Neuronal stem cell (in vitro differentiated cells): ENCODE measurements around the gene ADAM22.
"Not testable (repeated sequence)": the region's sequence is repeated elsewhere in the genome, so short reads cannot be mapped to it uniquely, and the experiment has no call there.

Source experiments
- DNase-seq: peaks from one replicate; pipeline ENCODE4 v3.0.0-alpha.2; 2013; ENCODE audit warnings: low spot score
- H2AFZ ChIP-seq: one replicate; pipeline ENCODE4 v1.6.1; 2013; ENCODE audit warnings: mild to moderate bottlenecking, low read length, inconsistent platforms
- H2AK5ac ChIP-seq: 2 replicates; pipeline ENCODE4 v1.6.1; 2013; ENCODE audit warnings: low read depth, mild to moderate bottlenecking, inconsistent platforms, low read length, moderate library complexity, mixed read lengths
- H2BK120ac ChIP-seq: 2 replicates; pipeline ENCODE4 v1.6.1; 2013; ENCODE audit warnings: low read depth, mild to moderate bottlenecking, inconsistent platforms, low read length, moderate library complexity, mixed read lengths
- H2BK12ac ChIP-seq: one replicate; pipeline ENCODE4 v1.6.1; 2013; ENCODE audit warnings: low read length, inconsistent platforms
- H2BK15ac ChIP-seq: 2 replicates; pipeline ENCODE4 v1.6.1; 2013; ENCODE audit warnings: mild to moderate bottlenecking, low read length, inconsistent platforms, mixed read lengths
- H2BK5ac ChIP-seq: one replicate; pipeline ENCODE4 v1.6.1; 2013; ENCODE audit warnings: inconsistent platforms, mild to moderate bottlenecking, low read length, moderate library complexity
- H3K14ac ChIP-seq: one replicate; pipeline ENCODE4 v1.6.1; 2013; ENCODE audit warnings: low read length, inconsistent platforms
- H3K18ac ChIP-seq: 2 replicates; pipeline ENCODE4 v1.6.1; 2013; ENCODE audit warnings: low read length, inconsistent platforms
- H3K23ac ChIP-seq: 2 replicates; pipeline ENCODE4 v1.6.1; 2013; ENCODE audit warnings: low read depth, mild to moderate bottlenecking, mixed read lengths, low read length, inconsistent platforms; ENCODE audit not compliant: poor library complexity
- H3K27ac ChIP-seq: replicated peaks from 3 replicates; pipeline ENCODE4 v1.5.1; 2013; ENCODE audit warnings: low read length, inconsistent platforms
- H3K27me3 ChIP-seq, 3 experiments: 2 replicates each; pipeline ENCODE4 v1.6.1; 2013; ENCODE audit warnings: low read length in 3 of 3, mild to moderate bottlenecking in 2 of 3, inconsistent platforms in 1 of 3, low read depth in 1 of 3, mixed read lengths in 1 of 3, moderate library complexity in 1 of 3; ENCODE audit not compliant: control insufficient read depth in 3 of 3, insufficient read depth in 3 of 3
- H3K36me3 ChIP-seq, 2 donors: replicated peaks in 1 of 2; 2 replicates each; pipeline ENCODE4 v1.6.1; 2013; ENCODE audit warnings: low read length in 2 of 2; ENCODE audit not compliant: control insufficient read depth in 2 of 2, insufficient read depth in 2 of 2
- H3K4ac ChIP-seq: 2 replicates; pipeline ENCODE4 v1.6.1; 2013; ENCODE audit warnings: inconsistent platforms, mild to moderate bottlenecking, low read length, moderate library complexity
- H3K4me1 ChIP-seq, 2 donors: 1 replicate in 1 of 2; 2 replicates in 1 of 2; pipeline ENCODE4 v1.6.1; 2013; ENCODE audit warnings: low read length in 2 of 2, low read depth in 1 of 2; ENCODE audit not compliant: control insufficient read depth in 2 of 2, insufficient read depth in 1 of 2
- H3K4me2 ChIP-seq: one replicate; pipeline ENCODE4 v1.6.1; 2013; ENCODE audit warnings: mild to moderate bottlenecking, low read length, inconsistent platforms; ENCODE audit not compliant: insufficient read depth, poor library complexity, severe bottlenecking
- H3K4me3 ChIP-seq, 2 donors: 2 replicates each; pipeline ENCODE4 v1.5.1; 2013; ENCODE audit warnings: low read length in 2 of 2, mild to moderate bottlenecking in 2 of 2, inconsistent platforms in 1 of 2, moderate library complexity in 1 of 2
- H3K79me1 ChIP-seq: one replicate; pipeline ENCODE4 v1.6.1; 2013; ENCODE audit warnings: low read depth, mild to moderate bottlenecking, inconsistent platforms, low read length, moderate library complexity
- H3K9ac ChIP-seq: one replicate; pipeline ENCODE4 v1.6.1; 2013; ENCODE audit warnings: mild to moderate bottlenecking, low read depth, low read length, inconsistent platforms; ENCODE audit not compliant: poor library complexity
- H3K9me3 ChIP-seq, 2 donors: replicated peaks in 1 of 2; 2 replicates each; pipeline versions ENCODE3 to v1.6.1; 2013; ENCODE audit warnings: low read length in 2 of 2, mild to moderate bottlenecking in 2 of 2, inconsistent platforms in 1 of 2, low read depth in 1 of 2, mixed read lengths in 1 of 2, moderate library complexity in 1 of 2; ENCODE audit not compliant: control insufficient read depth in 2 of 2, insufficient read depth in 1 of 2
- H4K8ac ChIP-seq: one replicate; pipeline ENCODE4 v1.6.1; 2013; ENCODE audit warnings: low read depth, mild to moderate bottlenecking, inconsistent platforms, low read length, moderate library complexity
- H4K91ac ChIP-seq: one replicate; pipeline ENCODE4 v1.6.1; 2013; ENCODE audit warnings: low read length, low read depth, mild to moderate bottlenecking, inconsistent platforms; ENCODE audit not compliant: poor library complexity
- WGBS, 2 donors: extraction: QIAGEN DNeasy Blood & Tissue Kit; methylation state at CpG; one replicate each; pipeline ENCODE4 v1.1.7; 2013; ENCODE audit warnings: missing lambda C conversion rate in 2 of 2, mixed read lengths in 1 of 2; ENCODE audit not compliant: insufficient read length in 2 of 2, insufficient replicate concordance in 1 of 2; ENCODE audit errors: extremely low coverage in 2 of 2; 5-methylcytosine and 5-hydroxymethylcytosine counted together

ADAM22 gene

GRCh38 chr7:88159741-88160140 lies 225.7 kb downstream of the ADAM22 start:
- whole genome bisulfite sequencing, 2 donors = no CpG with 5 or more reads among the region's 2 CpGs
- not testable (repeated sequence) for H3K23ac ChIP-seq, H4K91ac ChIP-seq, H3K79me1 ChIP-seq, H2AFZ ChIP-seq, H2AK5ac ChIP-seq, H3K4ac ChIP-seq, H3K27me3 ChIP-seq, H3K27ac ChIP-seq, H3K36me3 ChIP-seq, H3K4me2 ChIP-seq, H4K8ac ChIP-seq, H3K4me1 ChIP-seq, DNase-seq, H3K9ac ChIP-seq, H3K4me3 ChIP-seq, H2BK15ac ChIP-seq, H2BK5ac ChIP-seq, H2BK12ac ChIP-seq, H3K18ac ChIP-seq, H2BK120ac ChIP-seq, H3K14ac ChIP-seq
- H3K9me3 ChIP-seq = peaks cover 0 to 20% of the 10 kb centered on the region in 2 donors

DNA sequence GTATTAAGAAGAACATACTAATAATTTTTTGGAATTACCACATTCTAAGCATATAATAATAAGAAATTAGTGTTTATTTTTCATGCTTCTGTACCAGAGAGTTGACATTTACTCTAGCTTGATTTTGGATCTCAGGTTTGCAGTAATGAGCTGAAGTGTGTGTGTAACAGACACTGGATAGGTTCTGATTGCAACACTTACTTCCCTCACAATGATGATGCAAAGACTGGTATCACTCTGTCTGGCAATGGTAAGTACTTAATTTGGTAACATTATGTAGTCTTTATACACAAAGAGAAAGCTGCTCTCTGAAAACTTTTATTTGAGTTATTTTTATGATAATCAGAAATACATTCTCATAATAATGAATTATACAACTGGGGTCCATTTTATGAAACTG lies 231.6 kb downstream of the ADAM22 start:
- Histone ChIP-seq H3K36me3 (no peaks in the 10 kb centered on the region), H4K91ac (no peak overlapping the region), H4K8ac (no peak overlapping the region), H3K4me2 (no peak overlapping the region), H3K4me1 (peaks cover 0 to 1% of the 10 kb centered on the region in 2 donors), H3K18ac (no peak overlapping the region), H3K23ac (no peak overlapping the region), H3K9ac (no peak overlapping the region), H3K27ac (no peak overlapping the region), H3K4ac (no peak overlapping the region), H2BK5ac (no peak overlapping the region), H3K9me3 (no peaks in the 10 kb centered on the region), H2AFZ (no peak overlapping the region), H3K14ac (no peak overlapping the region), H3K4me3 (no peak overlapping the region), H2BK15ac (no peak overlapping the region), H2AK5ac (no peak overlapping the region), H2BK12ac (no peak overlapping the region), H3K79me1 (no peaks in the 10 kb centered on the region), H2BK120ac (no peak overlapping the region), H3K27me3 (no peaks in the 10 kb centered on the region)
- no peak for DNase-seq

DNA sequence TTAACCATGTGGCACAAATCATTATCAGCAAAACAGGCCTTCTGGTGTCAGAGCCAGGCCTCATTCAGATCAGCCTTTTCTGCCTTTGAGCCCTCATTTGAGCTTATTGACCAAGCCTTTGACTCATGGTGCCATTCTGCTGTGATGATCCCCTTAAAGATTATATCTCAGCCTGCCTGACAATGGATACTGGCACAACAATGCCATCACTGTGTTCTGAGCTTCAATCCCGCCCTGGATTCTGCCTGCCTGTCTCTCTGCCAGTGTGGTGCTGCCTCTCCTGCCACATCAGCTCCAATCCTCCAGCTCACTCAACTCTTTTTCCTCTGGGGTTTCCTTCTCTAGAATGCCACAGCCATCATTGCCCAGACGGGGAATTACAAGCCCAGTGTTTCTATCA lies 233.2 kb downstream of the ADAM22 start:
- Histone ChIP-seq H3K4me2 (no peak overlapping the region), H2BK12ac (no peak overlapping the region), H3K79me1 (no peaks in the 10 kb centered on the region), H4K91ac (no peak overlapping the region), H4K8ac (no peak overlapping the region), H3K14ac (no peak overlapping the region), H2AK5ac (no peak overlapping the region), H3K4ac (no peak overlapping the region), H3K18ac (no peak overlapping the region), H3K9ac (peak overlapping the region; percentile 46), H2BK15ac (no peak overlapping the region), H3K9me3 (no peaks in the 10 kb centered on the region), H3K4me1 (peaks cover 0 to 1% of the 10 kb centered on the region in 2 donors), H2AFZ (no peak overlapping the region), H3K27ac (no peak overlapping the region), H3K27me3 (no peaks in the 10 kb centered on the region), H3K23ac (no peak overlapping the region), H2BK5ac (no peak overlapping the region), H3K36me3 (no peaks in the 10 kb centered on the region), H3K4me3 (no peak overlapping the region), H2BK120ac (no peak overlapping the region)
- WGBS, 2 donors = no CpG with 5 or more reads among the region's 2 CpGs
- no peak for DNase-seq

DNA sequence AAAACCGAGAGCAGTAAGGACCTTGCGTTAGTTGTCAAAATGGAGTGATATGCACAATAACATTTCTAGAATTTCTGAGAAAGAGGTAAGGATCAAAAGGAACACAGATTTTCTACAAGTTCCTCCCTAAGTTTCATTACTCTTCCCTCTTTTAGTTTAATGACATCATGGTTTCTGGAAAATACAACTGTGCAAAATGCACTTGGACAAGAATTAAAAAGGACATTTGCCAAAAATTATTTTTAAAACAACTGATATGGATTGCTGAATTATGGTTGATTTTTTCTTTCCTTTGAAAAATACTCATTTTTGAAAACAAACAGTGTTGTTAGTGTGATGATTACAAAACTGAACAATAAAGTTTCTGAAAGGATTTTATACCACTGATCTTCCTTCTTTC lies 233.7 kb downstream of the ADAM22 start:
- Histone ChIP-seq H2BK15ac (no peak overlapping the region), H3K27me3 (no peaks in the 10 kb centered on the region), H2AK5ac (no peak overlapping the region), H3K4ac (no peak overlapping the region), H3K14ac (no peak overlapping the region), H3K9me3 (no peaks in the 10 kb centered on the region), H4K91ac (no peak overlapping the region), H3K23ac (no peak overlapping the region), H2BK12ac (no peak overlapping the region), H3K4me1 (peaks cover 0 to 1% of the 10 kb centered on the region in 2 donors), H3K4me3 (no peak overlapping the region), H2AFZ (no peak overlapping the region), H2BK5ac (no peak overlapping the region), H3K9ac (no peak overlapping the region), H3K27ac (no peak overlapping the region), H2BK120ac (no peak overlapping the region), H3K36me3 (no peaks in the 10 kb centered on the region), H3K4me2 (no peak overlapping the region), H3K79me1 (no peaks in the 10 kb centered on the region), H3K18ac (no peak overlapping the region), H4K8ac (no peak overlapping the region)
- DNase-seq = no peak
- WGBS, 2 donors = no CpG with 5 or more reads among the region's 2 CpGs
